SK-N-SH treated with all-trans-retinoic acid at 6 μM for 48 hours (cell line): ENCODE results near the gene CUBN.

Experiments used
- ATAC-seq: fragments of 200-7000 bp; cut with Tn5 transposase; 3 replicates; pipeline ENCODE4 v1.9.1; 2020; ENCODE audit warnings: mild to moderate bottlenecking, moderate library complexity
- ARNTL ChIP-seq: fragments of 450-650 bp; formaldehyde crosslinking; IDR thresholded peaks from 2 replicates; pipeline ENCODE4 v1.5.0; 2020; ENCODE audit warnings: low read depth, mild to moderate bottlenecking, moderate library complexity, borderline replicate concordance
- BACH2 ChIP-seq: fragments of 250-450 bp; sonication (Bioruptor Pico); IDR thresholded peaks from 2 replicates; pipeline ENCODE4 v1.9.0; 2021; ENCODE audit warnings: mild to moderate bottlenecking, borderline replicate concordance
- ESRRG ChIP-seq: fragments of 250-450 bp; sonication (Bioruptor Pico); IDR thresholded peaks from 2 replicates; pipeline ENCODE4 v1.6.1; 2021; ENCODE audit warnings: mild to moderate bottlenecking
- GLIS3 ChIP-seq: fragments of 250-450 bp; sonication (Bioruptor Pico); IDR thresholded peaks from 2 replicates; pipeline ENCODE4 v1.5.0; 2020; ENCODE audit warnings: mild to moderate bottlenecking, moderate library complexity
- OSR1 ChIP-seq: fragments of 250-450 bp; sonication (Bioruptor Pico); IDR thresholded peaks from 2 replicates; pipeline ENCODE4 v1.8.0; 2022; ENCODE audit warnings: moderate library complexity, mild to moderate bottlenecking, inconsistent platforms
- PPARA ChIP-seq: fragments of 250-450 bp; sonication (Bioruptor Pico); IDR thresholded peaks from 2 replicates; pipeline ENCODE4 v1.5.0; 2020; ENCODE audit warnings: mild to moderate bottlenecking, borderline replicate concordance
- RARB ChIP-seq: fragments of 250-450 bp; sonication (Bioruptor Pico); IDR thresholded peaks from 2 replicates; pipeline ENCODE4 v1.8.0; 2021; ENCODE audit warnings: mild to moderate bottlenecking, moderate library complexity
- SNAI2 ChIP-seq: fragments of 250-450 bp; sonication (Bioruptor Pico); IDR thresholded peaks from 2 replicates; pipeline ENCODE4 v1.5.0; 2020; ENCODE audit warnings: mild to moderate bottlenecking, moderate library complexity
- TCF4 ChIP-seq: fragments of 250-450 bp; sonication (Bioruptor Pico); IDR thresholded peaks from 2 replicates; pipeline ENCODE4 v1.8.0; 2021; ENCODE audit warnings: mild to moderate bottlenecking, moderate library complexity, borderline replicate concordance
- TOX ChIP-seq: fragments of 250-450 bp; sonication (Bioruptor Pico); IDR thresholded peaks from 2 replicates; pipeline ENCODE4 v1.8.0; 2021; ENCODE audit warnings: mild to moderate bottlenecking, moderate library complexity, borderline replicate concordance
- ZC3H10 ChIP-seq: fragments of 250-450 bp; sonication (Bioruptor Pico); IDR thresholded peaks from 2 replicates; pipeline ENCODE4 v1.5.1; 2021; ENCODE audit warnings: mild to moderate bottlenecking, moderate library complexity
- ZFP3 ChIP-seq: fragments of 250-450 bp; sonication (Bioruptor Pico); IDR thresholded peaks from 2 replicates; pipeline ENCODE4 v1.5.0; 2020; ENCODE audit warnings: mild to moderate bottlenecking, moderate library complexity
- ZFP30 ChIP-seq: fragments of 450-650 bp; formaldehyde crosslinking; IDR thresholded peaks from 2 replicates; pipeline ENCODE4 v1.5.0; 2022; ENCODE audit warnings: mild to moderate bottlenecking, moderate library complexity
- ZNF565 ChIP-seq: fragments of 450-650 bp; formaldehyde crosslinking; conservative IDR thresholded peaks from 2 replicates; pipeline ENCODE4 v1.5.0; 2020; ENCODE audit warnings: low read depth, mild to moderate bottlenecking, moderate library complexity
- ZNF70 ChIP-seq: fragments of 450-650 bp; formaldehyde crosslinking; IDR thresholded peaks from 2 replicates; pipeline ENCODE4 v1.5.0; 2020; ENCODE audit warnings: mild to moderate bottlenecking, moderate library complexity
- ZNF8 ChIP-seq: fragments of 450-650 bp; formaldehyde crosslinking; IDR thresholded peaks from 2 replicates; pipeline ENCODE4 v1.5.0; 2020; ENCODE audit warnings: mild to moderate bottlenecking, moderate library complexity
- TF ChIP-seq, protein P1 (sequence below): fragments of 250-450 bp; sonication (Bioruptor Pico); IDR thresholded peaks from 2 replicates; pipeline ENCODE4 v1.5.1; 2020; ENCODE audit warnings: low read depth, mild to moderate bottlenecking, moderate library complexity
- TF ChIP-seq, protein P2 (sequence below): fragments of 250-450 bp; sonication (Bioruptor Pico); IDR thresholded peaks from 2 replicates; pipeline ENCODE4 v1.5.0; 2020; ENCODE audit warnings: mild to moderate bottlenecking, moderate library complexity
- TF ChIP-seq, protein P3 (sequence below): fragments of 250-450 bp; sonication (Bioruptor Pico); IDR thresholded peaks from 2 replicates; pipeline ENCODE4 v1.5.1; 2021; ENCODE audit warnings: mild to moderate bottlenecking, moderate library complexity
- TF ChIP-seq, protein P4 (sequence below): fragments of 250-450 bp; sonication (Bioruptor Pico); IDR thresholded peaks from 2 replicates; pipeline ENCODE4 v1.8.0; 2021; ENCODE audit warnings: low read depth, mild to moderate bottlenecking, moderate library complexity, borderline replicate concordance
- TF ChIP-seq, protein P5 (sequence below): fragments of 250-450 bp; sonication (Bioruptor Pico); IDR thresholded peaks from 2 replicates; pipeline ENCODE4 v1.8.0; 2020; ENCODE audit warnings: mild to moderate bottlenecking, moderate library complexity, borderline replicate concordance

The CUBN gene

DNA sequence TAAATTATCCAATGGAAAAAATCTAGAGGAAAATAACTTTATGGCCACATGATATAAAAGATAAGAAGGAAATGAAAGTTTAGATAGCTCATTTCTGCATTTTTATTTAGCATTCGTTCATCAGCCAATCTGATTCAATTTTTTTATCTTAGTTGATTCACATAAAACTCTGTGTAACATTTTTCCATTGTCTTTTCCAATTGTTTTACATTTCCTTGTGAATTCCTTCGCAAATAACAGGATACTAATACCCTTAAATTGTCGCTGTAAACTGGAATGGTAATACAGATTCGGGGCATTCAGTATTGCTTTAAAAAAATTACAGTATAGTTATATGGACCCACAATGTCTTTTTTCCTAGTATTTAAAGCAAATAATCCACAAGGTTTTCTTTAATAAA, 136.4 kb downstream of the CUBN start:
- TF ChIP-seq, protein P1, sequence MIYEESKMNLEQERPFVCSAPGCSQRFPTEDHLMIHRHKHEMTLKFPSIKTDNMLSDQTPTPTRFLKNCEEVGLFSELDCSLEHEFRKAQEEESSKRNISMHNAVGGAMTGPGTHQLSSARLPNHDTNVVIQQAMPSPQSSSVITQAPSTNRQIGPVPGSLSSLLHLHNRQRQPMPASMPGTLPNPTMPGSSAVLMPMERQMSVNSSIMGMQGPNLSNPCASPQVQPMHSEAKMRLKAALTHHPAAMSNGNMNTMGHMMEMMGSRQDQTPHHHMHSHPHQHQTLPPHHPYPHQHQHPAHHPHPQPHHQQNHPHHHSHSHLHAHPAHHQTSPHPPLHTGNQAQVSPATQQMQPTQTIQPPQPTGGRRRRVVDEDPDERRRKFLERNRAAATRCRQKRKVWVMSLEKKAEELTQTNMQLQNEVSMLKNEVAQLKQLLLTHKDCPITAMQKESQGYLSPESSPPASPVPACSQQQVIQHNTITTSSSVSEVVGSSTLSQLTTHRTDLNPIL: no peak
- TF ChIP-seq RARB (CRISPR knock-in tag) (no peak), ZFP30 (no peak), ZFP3 (no peak), ZC3H10 (CRISPR knock-in tag) (no peak), BACH2 (CRISPR knock-in tag) (no peak), TCF4 (no peak), OSR1 (no peak), ARNTL (CRISPR knock-in tag) (no peak), ZNF70 (no peak), SNAI2 (no peak), ZNF565 (no peak)
- TF ChIP-seq, protein P2, sequence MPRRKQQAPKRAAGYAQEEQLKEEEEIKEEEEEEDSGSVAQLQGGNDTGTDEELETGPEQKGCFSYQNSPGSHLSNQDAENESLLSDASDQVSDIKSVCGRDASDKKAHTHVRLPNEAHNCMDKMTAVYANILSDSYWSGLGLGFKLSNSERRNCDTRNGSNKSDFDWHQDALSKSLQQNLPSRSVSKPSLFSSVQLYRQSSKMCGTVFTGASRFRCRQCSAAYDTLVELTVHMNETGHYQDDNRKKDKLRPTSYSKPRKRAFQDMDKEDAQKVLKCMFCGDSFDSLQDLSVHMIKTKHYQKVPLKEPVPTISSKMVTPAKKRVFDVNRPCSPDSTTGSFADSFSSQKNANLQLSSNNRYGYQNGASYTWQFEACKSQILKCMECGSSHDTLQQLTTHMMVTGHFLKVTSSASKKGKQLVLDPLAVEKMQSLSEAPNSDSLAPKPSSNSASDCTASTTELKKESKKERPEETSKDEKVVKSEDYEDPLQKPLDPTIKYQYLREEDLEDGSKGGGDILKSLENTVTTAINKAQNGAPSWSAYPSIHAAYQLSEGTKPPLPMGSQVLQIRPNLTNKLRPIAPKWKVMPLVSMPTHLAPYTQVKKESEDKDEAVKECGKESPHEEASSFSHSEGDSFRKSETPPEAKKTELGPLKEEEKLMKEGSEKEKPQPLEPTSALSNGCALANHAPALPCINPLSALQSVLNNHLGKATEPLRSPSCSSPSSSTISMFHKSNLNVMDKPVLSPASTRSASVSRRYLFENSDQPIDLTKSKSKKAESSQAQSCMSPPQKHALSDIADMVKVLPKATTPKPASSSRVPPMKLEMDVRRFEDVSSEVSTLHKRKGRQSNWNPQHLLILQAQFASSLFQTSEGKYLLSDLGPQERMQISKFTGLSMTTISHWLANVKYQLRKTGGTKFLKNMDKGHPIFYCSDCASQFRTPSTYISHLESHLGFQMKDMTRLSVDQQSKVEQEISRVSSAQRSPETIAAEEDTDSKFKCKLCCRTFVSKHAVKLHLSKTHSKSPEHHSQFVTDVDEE: no peak
- TF ChIP-seq, protein P3, sequence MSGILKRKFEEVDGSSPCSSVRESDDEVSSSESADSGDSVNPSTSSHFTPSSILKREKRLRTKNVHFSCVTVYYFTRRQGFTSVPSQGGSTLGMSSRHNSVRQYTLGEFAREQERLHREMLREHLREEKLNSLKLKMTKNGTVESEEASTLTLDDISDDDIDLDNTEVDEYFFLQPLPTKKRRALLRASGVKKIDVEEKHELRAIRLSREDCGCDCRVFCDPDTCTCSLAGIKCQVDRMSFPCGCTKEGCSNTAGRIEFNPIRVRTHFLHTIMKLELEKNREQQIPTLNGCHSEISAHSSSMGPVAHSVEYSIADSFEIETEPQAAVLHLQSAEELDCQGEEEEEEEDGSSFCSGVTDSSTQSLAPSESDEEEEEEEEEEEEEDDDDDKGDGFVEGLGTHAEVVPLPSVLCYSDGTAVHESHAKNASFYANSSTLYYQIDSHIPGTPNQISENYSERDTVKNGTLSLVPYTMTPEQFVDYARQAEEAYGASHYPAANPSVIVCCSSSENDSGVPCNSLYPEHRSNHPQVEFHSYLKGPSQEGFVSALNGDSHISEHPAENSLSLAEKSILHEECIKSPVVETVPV: no peak
- TF ChIP-seq, protein P4, sequence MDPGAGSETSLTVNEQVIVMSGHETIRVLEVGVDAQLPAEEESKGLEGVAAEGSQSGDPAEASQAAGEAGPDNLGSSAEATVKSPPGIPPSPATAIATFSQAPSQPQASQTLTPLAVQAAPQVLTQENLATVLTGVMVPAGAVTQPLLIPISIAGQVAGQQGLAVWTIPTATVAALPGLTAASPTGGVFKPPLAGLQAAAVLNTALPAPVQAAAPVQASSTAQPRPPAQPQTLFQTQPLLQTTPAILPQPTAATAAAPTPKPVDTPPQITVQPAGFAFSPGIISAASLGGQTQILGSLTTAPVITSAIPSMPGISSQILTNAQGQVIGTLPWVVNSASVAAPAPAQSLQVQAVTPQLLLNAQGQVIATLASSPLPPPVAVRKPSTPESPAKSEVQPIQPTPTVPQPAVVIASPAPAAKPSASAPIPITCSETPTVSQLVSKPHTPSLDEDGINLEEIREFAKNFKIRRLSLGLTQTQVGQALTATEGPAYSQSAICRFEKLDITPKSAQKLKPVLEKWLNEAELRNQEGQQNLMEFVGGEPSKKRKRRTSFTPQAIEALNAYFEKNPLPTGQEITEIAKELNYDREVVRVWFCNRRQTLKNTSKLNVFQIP (CRISPR knock-in tag): no peak
- no peak for ATAC-seq

DNA sequence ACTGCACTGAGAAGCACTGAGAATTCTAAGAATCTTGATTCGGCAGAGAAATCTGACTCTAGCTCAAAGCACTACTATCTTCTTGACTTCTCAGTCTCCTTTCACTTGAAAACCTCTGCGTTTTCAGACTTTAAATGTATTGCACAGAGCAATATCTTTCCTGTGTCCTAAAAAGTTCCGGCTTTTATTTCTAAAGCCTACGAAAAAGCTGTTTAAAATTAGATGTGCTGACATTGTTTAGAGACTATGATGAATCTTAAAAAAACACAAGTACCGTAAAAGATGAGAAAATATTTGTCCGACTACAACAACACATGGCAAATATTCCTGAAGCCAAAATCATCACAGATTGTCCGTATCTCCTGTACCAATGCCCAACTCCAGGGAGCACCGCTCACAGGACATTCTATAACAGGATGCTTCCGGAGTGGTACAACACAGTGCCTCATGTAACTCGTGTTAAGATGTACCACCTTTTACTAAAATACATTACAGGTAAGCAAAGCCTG, 136.9 kb downstream of the CUBN start:
- TF ChIP-seq, protein P2: no peak
- TF ChIP-seq ZNF565 (no peak), ESRRG (no peak), TCF4 (no peak), ARNTL (CRISPR knock-in tag) (no peak), GLIS3 (CRISPR knock-in tag) (no peak), BACH2 (CRISPR knock-in tag) (no peak), ZFP3 (no peak), ZNF8 (no peak), ZFP30 (no peak), TOX (CRISPR knock-in tag) (no peak), ZNF70 (no peak), SNAI2 (no peak), OSR1 (no peak), RARB (CRISPR knock-in tag) (no peak), PPARA (CRISPR knock-in tag) (no peak)
- TF ChIP-seq, protein P1: no peak
- TF ChIP-seq, protein P4 (CRISPR knock-in tag): no peak
- TF ChIP-seq, protein P3: no peak
- TF ChIP-seq, protein P5, sequence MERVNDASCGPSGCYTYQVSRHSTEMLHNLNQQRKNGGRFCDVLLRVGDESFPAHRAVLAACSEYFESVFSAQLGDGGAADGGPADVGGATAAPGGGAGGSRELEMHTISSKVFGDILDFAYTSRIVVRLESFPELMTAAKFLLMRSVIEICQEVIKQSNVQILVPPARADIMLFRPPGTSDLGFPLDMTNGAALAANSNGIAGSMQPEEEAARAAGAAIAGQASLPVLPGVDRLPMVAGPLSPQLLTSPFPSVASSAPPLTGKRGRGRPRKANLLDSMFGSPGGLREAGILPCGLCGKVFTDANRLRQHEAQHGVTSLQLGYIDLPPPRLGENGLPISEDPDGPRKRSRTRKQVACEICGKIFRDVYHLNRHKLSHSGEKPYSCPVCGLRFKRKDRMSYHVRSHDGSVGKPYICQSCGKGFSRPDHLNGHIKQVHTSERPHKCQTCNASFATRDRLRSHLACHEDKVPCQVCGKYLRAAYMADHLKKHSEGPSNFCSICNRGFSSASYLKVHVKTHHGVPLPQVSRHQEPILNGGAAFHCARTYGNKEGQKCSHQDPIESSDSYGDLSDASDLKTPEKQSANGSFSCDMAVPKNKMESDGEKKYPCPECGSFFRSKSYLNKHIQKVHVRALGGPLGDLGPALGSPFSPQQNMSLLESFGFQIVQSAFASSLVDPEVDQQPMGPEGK: no peak
- peak; percentile 15 for ATAC-seq
